Measurements from ENCODE around the gene PHF2.
"Not testable (repeated sequence)": the region's sequence is repeated elsewhere in the genome, so short reads cannot be mapped to it uniquely, and the experiment has no call there.

Gene PHF2

GRCh38 chr9:93664549-93665120 lies 88.3 kb downstream of the PHF2 start:
- Histone ChIP-seq H3K36me3 (ENCODE audit: low read length) (no peaks in the 10 kb centered on the region), H3K27me3 (ENCODE audit: low read length) (no peaks in the 10 kb centered on the region), H3K9me3 (ENCODE audit: insufficient read depth, low read length) (no peaks in the 10 kb centered on the region), H3K9ac (ENCODE audit: low read length) (no peak overlapping the region), H3K27ac (ENCODE audit: low read depth, low read length) (no peak overlapping the region), H3K9me2 (replicated peaks; ENCODE audit: insufficient read depth, low read length) (no peaks in the 10 kb centered on the region), H3K4me3 (ENCODE audit: insufficient read depth, low read length, poor library complexity, severe bottlenecking) (no peak overlapping the region), H2AFZ (ENCODE audit: low read depth, low read length, severe bottlenecking) (no peak overlapping the region), H3K4me2 (ENCODE audit: low read depth, low read length, poor library complexity, severe bottlenecking) (no peak overlapping the region), H4K20me1 (ENCODE audit: low read depth, low read length) (no peaks in the 10 kb centered on the region), H3F3A (ENCODE audit: insufficient read depth) (no peaks in the 10 kb centered on the region), H3K79me2 (ENCODE audit: insufficient read depth, low read length) (no peaks in the 10 kb centered on the region)
- no peak for TF ChIP-seq CTCF (IDR thresholded peaks at IDR 0.05; ENCODE audit: insufficient read depth, low read length, poor library complexity, severe bottlenecking)
- TF ChIP-seq EZH2phosphoT487 (conservative IDR thresholded peaks at IDR 0.05; ENCODE audit: low read length): no peak

DNA sequence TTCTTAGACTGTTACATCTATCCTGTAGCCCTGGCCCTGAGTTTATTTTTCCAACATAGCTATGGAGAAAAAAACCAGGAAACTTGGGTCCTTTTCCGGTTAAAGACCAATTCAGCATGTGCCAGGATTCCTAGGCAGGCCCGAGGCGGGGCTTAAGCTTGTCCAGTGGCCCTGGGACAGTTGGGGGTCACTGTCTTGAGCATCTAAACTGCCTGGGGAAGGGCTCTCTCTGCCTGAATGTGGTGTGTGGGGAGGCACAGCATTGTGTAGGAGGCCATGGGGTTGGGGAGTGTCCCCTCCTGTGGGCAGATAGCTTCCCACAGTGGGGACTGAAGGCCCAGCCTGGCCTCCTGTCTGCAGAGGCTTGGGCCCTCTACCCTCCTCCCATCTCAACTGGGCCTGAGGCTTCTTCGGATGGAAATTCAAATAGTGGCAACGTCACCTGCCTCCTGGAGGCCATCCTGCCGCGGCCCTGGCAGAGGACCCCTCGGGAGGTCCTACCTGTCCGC lies 88.8 kb downstream of the PHF2 start:
- H3K27ac ChIP-seq (ENCODE audit: low read depth, low read length): no peak overlapping the region
- H3K9me2 ChIP-seq (replicated peaks; ENCODE audit: insufficient read depth, low read length): no peaks in the 10 kb centered on the region
- H3F3A ChIP-seq (ENCODE audit: insufficient read depth): no peaks in the 10 kb centered on the region
- TF ChIP-seq CTCF (IDR thresholded peaks at IDR 0.05; ENCODE audit: insufficient read depth, low read length, poor library complexity, severe bottlenecking): no peak
- TF ChIP-seq EZH2phosphoT487 (conservative IDR thresholded peaks at IDR 0.05; ENCODE audit: low read length): no peak
- no peak overlapping the region for H3K9ac ChIP-seq (ENCODE audit: low read length)
- no peaks in the 10 kb centered on the region for H3K36me3 ChIP-seq (ENCODE audit: low read length)
- no peak overlapping the region for H2AFZ ChIP-seq (ENCODE audit: low read depth, low read length, severe bottlenecking)
- H3K4me3 ChIP-seq (ENCODE audit: insufficient read depth, low read length, poor library complexity, severe bottlenecking): no peak overlapping the region
- H4K20me1 ChIP-seq (ENCODE audit: low read depth, low read length): no peaks in the 10 kb centered on the region
- no peak overlapping the region for H3K4me2 ChIP-seq (ENCODE audit: low read depth, low read length, poor library complexity, severe bottlenecking)
- H3K9me3 ChIP-seq (ENCODE audit: insufficient read depth, low read length): no peaks in the 10 kb centered on the region
- no peaks in the 10 kb centered on the region for H3K27me3 ChIP-seq (ENCODE audit: low read length)
- no peaks in the 10 kb centered on the region for H3K79me2 ChIP-seq (ENCODE audit: insufficient read depth, low read length)

GRCh38 chr9:93665637-93666438 lies 89.5 kb downstream of the PHF2 start:
- no peaks in the 10 kb centered on the region for H3K79me2 ChIP-seq (ENCODE audit: insufficient read depth, low read length)
- no peak overlapping the region for H3K4me3 ChIP-seq (ENCODE audit: insufficient read depth, low read length, poor library complexity, severe bottlenecking)
- H4K20me1 ChIP-seq (ENCODE audit: low read depth, low read length): no peaks in the 10 kb centered on the region
- TF ChIP-seq CTCF (IDR thresholded peaks at IDR 0.05; ENCODE audit: insufficient read depth, low read length, poor library complexity, severe bottlenecking): no peak
- TF ChIP-seq EZH2phosphoT487 (conservative IDR thresholded peaks at IDR 0.05; ENCODE audit: low read length): no peak
- no peaks in the 10 kb centered on the region for H3K9me2 ChIP-seq (replicated peaks; ENCODE audit: insufficient read depth, low read length)
- no peak overlapping the region for H3K4me2 ChIP-seq (ENCODE audit: low read depth, low read length, poor library complexity, severe bottlenecking)
- H3K36me3 ChIP-seq (ENCODE audit: low read length): no peaks in the 10 kb centered on the region
- H3F3A ChIP-seq (ENCODE audit: insufficient read depth): no peaks in the 10 kb centered on the region
- H2AFZ ChIP-seq (ENCODE audit: low read depth, low read length, severe bottlenecking): no peak overlapping the region
- H3K9ac ChIP-seq (ENCODE audit: low read length): no peak overlapping the region
- no peaks in the 10 kb centered on the region for H3K27me3 ChIP-seq (ENCODE audit: low read length)
- no peak overlapping the region for H3K27ac ChIP-seq (ENCODE audit: low read depth, low read length)
- H3K9me3 ChIP-seq (ENCODE audit: insufficient read depth, low read length): no peaks in the 10 kb centered on the region

DNA sequence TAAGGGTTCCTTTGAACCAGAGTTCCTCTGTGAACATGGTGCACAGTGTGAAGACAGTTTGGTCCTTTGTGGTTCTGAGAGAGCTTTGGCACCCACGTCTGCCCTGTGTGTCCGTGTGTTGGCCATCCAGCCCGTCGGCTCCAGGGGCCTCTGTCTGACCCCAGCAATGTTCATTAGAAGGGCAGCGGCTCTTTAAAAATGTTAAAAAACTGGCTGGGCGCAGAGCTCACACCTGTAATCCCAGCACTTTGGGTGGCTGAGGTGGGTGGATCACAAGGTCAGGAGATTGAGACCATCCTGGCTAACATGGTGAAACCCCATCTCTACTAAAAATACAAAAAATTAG lies 90.0 kb downstream of the PHF2 start:
- H3K4me3 ChIP-seq (ENCODE audit: insufficient read depth, low read length, poor library complexity, severe bottlenecking); H2AFZ ChIP-seq (ENCODE audit: low read depth, low read length, severe bottlenecking); H3K36me3 ChIP-seq (ENCODE audit: low read length); H3K9ac ChIP-seq (ENCODE audit: low read length); H3K4me2 ChIP-seq (ENCODE audit: low read depth, low read length, poor library complexity, severe bottlenecking); H3K79me2 ChIP-seq (ENCODE audit: insufficient read depth, low read length); H3K9me2 ChIP-seq (replicated peaks; ENCODE audit: insufficient read depth, low read length); H3K9me3 ChIP-seq (ENCODE audit: insufficient read depth, low read length); H4K20me1 ChIP-seq (ENCODE audit: low read depth, low read length); H3K27ac ChIP-seq (ENCODE audit: low read depth, low read length); H3F3A ChIP-seq (ENCODE audit: insufficient read depth); H3K27me3 ChIP-seq (ENCODE audit: low read length): not testable (repeated sequence)

Data from SU-DHL-6 (cell line).